Measurements from ENCODE around the gene GALNT1.
A peak's percentile ranks its signal among the peaks of the same experiment; 100 is the strongest.

GALNT1 gene

GRCh38 chr18:35604369-35604768 lies 22.8 kb downstream of the GALNT1 start:
- H3K4me1 ChIP-seq (ENCODE audit: control insufficient read depth in 1 of 2, insufficient read depth in 2 of 2, low read length in 2 of 2): peaks cover 0 to 11% of the 10 kb centered on the region in 2 donors
- H3K4me3 ChIP-seq (ENCODE audit: low read depth in 1 of 2, low read length in 2 of 2): no peak overlapping the region
- H3K9me3 ChIP-seq (ENCODE audit: control insufficient read depth in 1 of 2, low read length in 2 of 2): peaks cover 0 to 21% of the 10 kb centered on the region in 2 donors
- no peaks in the 10 kb centered on the region for H3K36me3 ChIP-seq (ENCODE audit: control insufficient read depth in 1 of 2, insufficient read depth in 2 of 2, low read length in 2 of 2)
- H3K27me3 ChIP-seq (ENCODE audit: low read depth, low read length): no peaks in the 10 kb centered on the region
- no peak overlapping the region for H3K27ac ChIP-seq (ENCODE audit: low read length)

- no peaks in the 10 kb centered on the region for H3K27me3 ChIP-seq (ENCODE audit: low read depth, low read length)
- H3K36me3 ChIP-seq (ENCODE audit: control insufficient read depth in 1 of 2, insufficient read depth in 2 of 2, low read length in 2 of 2): no peaks in the 10 kb centered on the region
- peaks cover 0 to 14% of the 10 kb centered on the region in 2 donors for H3K4me1 ChIP-seq (ENCODE audit: control insufficient read depth in 1 of 2, insufficient read depth in 2 of 2, low read length in 2 of 2)
- H3K9me3 ChIP-seq (ENCODE audit: control insufficient read depth in 1 of 2, low read length in 2 of 2): peaks cover 0 to 17% of the 10 kb centered on the region in 2 donors
- H3K27ac ChIP-seq (ENCODE audit: low read length): no peak overlapping the region
- H3K4me3 ChIP-seq (ENCODE audit: low read depth in 1 of 2, low read length in 2 of 2): no peak overlapping the region
Observed at GRCh38 chr18:35605686-35606417, 24.3 kb downstream of the GALNT1 start.

DNA sequence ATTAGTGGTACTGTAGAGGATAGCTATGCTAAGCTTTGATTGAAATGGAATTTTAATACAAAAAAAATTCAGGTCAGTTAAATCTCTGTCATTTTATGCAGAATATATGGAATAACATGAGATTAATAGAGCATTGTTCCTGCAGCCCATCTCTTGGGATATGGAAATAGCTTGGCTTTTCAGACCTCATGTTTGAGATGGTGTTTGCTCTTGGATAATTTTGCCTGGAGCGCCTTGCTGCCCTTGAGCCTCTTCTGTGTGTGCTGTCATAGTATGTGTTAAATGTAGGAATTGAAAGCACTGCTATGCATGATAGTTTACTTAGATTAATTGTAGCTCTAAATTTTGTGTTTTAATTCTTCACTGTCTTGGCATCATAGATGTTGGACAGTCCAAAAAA lies 27.7 kb downstream of the GALNT1 start:
- H3K27ac ChIP-seq (ENCODE audit: low read length): no peak overlapping the region
- no peaks in the 10 kb centered on the region for H3K27me3 ChIP-seq (ENCODE audit: low read depth, low read length)
- peaks cover 0 to 21% of the 10 kb centered on the region in 2 donors for H3K4me1 ChIP-seq (ENCODE audit: control insufficient read depth in 1 of 2, insufficient read depth in 2 of 2, low read length in 2 of 2)
- no peaks in the 10 kb centered on the region for H3K36me3 ChIP-seq (ENCODE audit: control insufficient read depth in 1 of 2, insufficient read depth in 2 of 2, low read length in 2 of 2)
- no peak overlapping the region for H3K4me3 ChIP-seq (ENCODE audit: low read depth in 1 of 2, low read length in 2 of 2)
- no peaks in the 10 kb centered on the region for H3K9me3 ChIP-seq (ENCODE audit: control insufficient read depth in 1 of 2, low read length in 2 of 2)

DNA sequence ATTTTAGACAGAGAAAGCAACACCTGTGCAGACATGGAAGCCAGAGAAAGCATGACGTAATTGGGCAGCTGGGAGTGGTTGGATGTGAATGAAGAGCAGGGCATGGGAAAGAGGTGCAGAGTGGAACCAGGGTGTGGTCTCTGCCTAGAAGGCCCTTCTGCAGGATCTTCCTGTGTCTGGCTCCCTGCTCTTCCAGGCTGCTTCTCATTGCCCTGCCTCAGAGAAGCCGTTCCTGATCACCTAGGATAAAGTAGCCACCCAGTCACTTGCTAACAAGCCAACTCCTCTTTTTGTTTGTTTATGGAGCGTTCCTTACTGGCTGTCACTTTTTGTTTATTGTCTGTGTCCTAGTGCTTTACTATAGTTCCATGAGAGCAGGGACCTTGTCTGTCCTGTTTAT lies 28.5 kb downstream of the GALNT1 start:
- Histone ChIP-seq H3K27me3 (ENCODE audit: low read depth, low read length) (no peaks in the 10 kb centered on the region), H3K36me3 (ENCODE audit: control insufficient read depth in 1 of 2, insufficient read depth in 2 of 2, low read length in 2 of 2) (no peaks in the 10 kb centered on the region), H3K9me3 (ENCODE audit: control insufficient read depth in 1 of 2, low read length in 2 of 2) (no peaks in the 10 kb centered on the region), H3K27ac (ENCODE audit: low read length) (no peak overlapping the region), H3K4me1 (ENCODE audit: control insufficient read depth in 1 of 2, insufficient read depth in 2 of 2, low read length in 2 of 2) (peaks cover 0 to 21% of the 10 kb centered on the region in 2 donors), H3K4me3 (ENCODE audit: low read depth in 1 of 2, low read length in 2 of 2) (no peak overlapping the region)

DNA sequence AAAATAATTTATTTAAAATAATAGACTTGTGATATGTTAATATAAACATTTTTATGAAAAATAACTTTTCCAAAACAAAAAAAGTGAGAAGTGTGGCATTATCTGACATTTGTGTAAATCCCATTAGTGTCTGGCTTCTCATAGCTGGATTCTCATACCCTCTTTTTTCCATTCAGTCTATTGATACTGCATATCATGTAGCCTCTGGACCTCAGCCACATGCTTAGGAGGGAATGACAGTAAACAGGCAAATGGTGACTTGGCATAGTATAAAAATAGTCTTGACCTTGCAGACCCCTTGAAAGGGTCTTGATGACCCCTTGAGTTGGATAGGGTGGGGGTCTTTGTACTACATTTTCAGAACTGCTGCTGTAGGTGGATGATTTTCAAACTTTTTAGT lies 29.2 kb downstream of the GALNT1 start:
- Histone ChIP-seq H3K9me3 (ENCODE audit: control insufficient read depth in 1 of 2, low read length in 2 of 2) (no peaks in the 10 kb centered on the region), H3K36me3 (ENCODE audit: control insufficient read depth in 1 of 2, insufficient read depth in 2 of 2, low read length in 2 of 2) (no peaks in the 10 kb centered on the region), H3K27ac (ENCODE audit: low read length) (no peak overlapping the region), H3K4me3 (ENCODE audit: low read depth in 1 of 2, low read length in 2 of 2) (no peak overlapping the region), H3K4me1 (ENCODE audit: control insufficient read depth in 1 of 2, insufficient read depth in 2 of 2, low read length in 2 of 2) (peaks cover 0 to 21% of the 10 kb centered on the region in 2 donors), H3K27me3 (ENCODE audit: low read depth, low read length) (no peaks in the 10 kb centered on the region)

GRCh38 chr18:35611518-35611917 lies 30.0 kb downstream of the GALNT1 start:
- no peaks in the 10 kb centered on the region for H3K27me3 ChIP-seq (ENCODE audit: low read depth, low read length)
- H3K36me3 ChIP-seq (ENCODE audit: control insufficient read depth in 1 of 2, insufficient read depth in 2 of 2, low read length in 2 of 2): no peaks in the 10 kb centered on the region
- H3K9me3 ChIP-seq (ENCODE audit: control insufficient read depth in 1 of 2, low read length in 2 of 2): no peaks in the 10 kb centered on the region
- peaks cover 2 to 25% of the 10 kb centered on the region in 2 donors for H3K4me1 ChIP-seq (ENCODE audit: control insufficient read depth in 1 of 2, insufficient read depth in 2 of 2, low read length in 2 of 2)
- no peak overlapping the region for H3K27ac ChIP-seq (ENCODE audit: low read length)
- no peak overlapping the region for H3K4me3 ChIP-seq (ENCODE audit: low read depth in 1 of 2, low read length in 2 of 2)

DNA sequence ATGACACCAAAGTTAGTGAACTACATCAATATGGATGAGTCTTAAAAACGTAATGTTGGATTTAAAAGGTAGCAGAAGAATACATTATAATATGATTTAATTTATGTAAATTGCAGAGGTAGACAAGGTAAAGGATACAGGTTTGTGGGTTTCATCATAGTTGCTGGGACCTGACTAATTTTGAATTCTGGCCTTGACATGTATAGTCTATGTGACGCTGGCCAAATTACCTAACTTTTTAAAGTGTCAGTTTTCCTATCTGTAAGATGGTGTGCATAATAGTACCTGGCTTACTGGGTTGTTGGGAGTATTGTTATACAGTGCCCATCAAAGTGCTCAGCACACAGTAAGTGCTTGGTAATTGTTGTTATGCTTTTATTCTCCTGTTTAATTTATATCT lies 34.5 kb downstream of the GALNT1 start:
- peaks cover 7 to 39% of the 10 kb centered on the region in 2 donors for H3K4me1 ChIP-seq (ENCODE audit: control insufficient read depth in 1 of 2, insufficient read depth in 2 of 2, low read length in 2 of 2)
- H3K4me3 ChIP-seq (ENCODE audit: low read depth in 1 of 2, low read length in 2 of 2): no peak overlapping the region
- H3K36me3 ChIP-seq (ENCODE audit: control insufficient read depth in 1 of 2, insufficient read depth in 2 of 2, low read length in 2 of 2): peaks cover 0 to 4% of the 10 kb centered on the region in 2 donors
- no peaks in the 10 kb centered on the region for H3K9me3 ChIP-seq (ENCODE audit: control insufficient read depth in 1 of 2, low read length in 2 of 2)
- H3K27me3 ChIP-seq (ENCODE audit: low read depth, low read length): no peaks in the 10 kb centered on the region
- peak overlapping the region; percentile 33 for H3K27ac ChIP-seq (ENCODE audit: low read length)

- Histone ChIP-seq H3K36me3 (ENCODE audit: control insufficient read depth in 1 of 2, insufficient read depth in 2 of 2, low read length in 2 of 2) (peaks cover 0 to 4% of the 10 kb centered on the region in 2 donors), H3K4me1 (ENCODE audit: control insufficient read depth in 1 of 2, insufficient read depth in 2 of 2, low read length in 2 of 2) (peaks cover 7 to 33% of the 10 kb centered on the region in 2 donors), H3K9me3 (ENCODE audit: control insufficient read depth in 1 of 2, low read length in 2 of 2) (no peaks in the 10 kb centered on the region), H3K4me3 (ENCODE audit: low read depth in 1 of 2, low read length in 2 of 2) (no peak overlapping the region), H3K27me3 (ENCODE audit: low read depth, low read length) (no peaks in the 10 kb centered on the region), H3K27ac (ENCODE audit: low read length) (peak overlapping the region; percentile 33)
Observed at GRCh38 chr18:35616664-35617423, 35.3 kb downstream of the GALNT1 start.

GRCh38 chr18:35617865-35618264 lies 36.3 kb downstream of the GALNT1 start:
- Histone ChIP-seq H3K27me3 (ENCODE audit: low read depth, low read length) (no peaks in the 10 kb centered on the region), H3K4me1 (ENCODE audit: control insufficient read depth in 1 of 2, insufficient read depth in 2 of 2, low read length in 2 of 2) (peaks cover 7 to 33% of the 10 kb centered on the region in 2 donors), H3K4me3 (ENCODE audit: low read depth in 1 of 2, low read length in 2 of 2) (no peak overlapping the region), H3K36me3 (ENCODE audit: control insufficient read depth in 1 of 2, insufficient read depth in 2 of 2, low read length in 2 of 2) (peaks cover 0 to 4% of the 10 kb centered on the region in 2 donors), H3K27ac (ENCODE audit: low read length) (no peak overlapping the region), H3K9me3 (ENCODE audit: control insufficient read depth in 1 of 2, low read length in 2 of 2) (no peaks in the 10 kb centered on the region)

DNA sequence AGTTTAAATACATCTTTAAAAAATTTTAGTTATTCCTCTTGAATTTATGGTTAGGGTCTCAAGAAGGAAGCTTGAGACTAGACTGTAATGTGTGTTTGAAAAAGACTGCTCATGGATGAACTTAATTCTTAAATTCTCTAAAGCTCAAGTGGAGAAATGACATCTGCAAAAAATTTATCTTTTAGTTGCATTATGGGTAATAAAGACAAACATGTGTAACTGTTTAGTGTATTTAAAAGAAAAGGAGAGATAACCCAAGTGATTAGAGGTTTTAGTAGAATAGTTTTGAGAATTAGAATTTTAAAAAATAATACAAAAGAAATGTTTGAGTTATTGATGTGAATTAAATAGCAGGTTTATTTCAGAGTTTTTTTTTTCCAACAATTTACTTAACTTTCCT lies 36.7 kb downstream of the GALNT1 start:
- Histone ChIP-seq H3K4me3 (ENCODE audit: low read depth in 1 of 2, low read length in 2 of 2) (no peak overlapping the region), H3K4me1 (ENCODE audit: control insufficient read depth in 1 of 2, insufficient read depth in 2 of 2, low read length in 2 of 2) (peaks cover 7 to 33% of the 10 kb centered on the region in 2 donors), H3K36me3 (ENCODE audit: control insufficient read depth in 1 of 2, insufficient read depth in 2 of 2, low read length in 2 of 2) (peaks cover 0 to 4% of the 10 kb centered on the region in 2 donors), H3K9me3 (ENCODE audit: control insufficient read depth in 1 of 2, low read length in 2 of 2) (no peaks in the 10 kb centered on the region), H3K27ac (ENCODE audit: low read length) (no peak overlapping the region), H3K27me3 (ENCODE audit: low read depth, low read length) (no peaks in the 10 kb centered on the region)

- no peaks in the 10 kb centered on the region for H3K27me3 ChIP-seq (ENCODE audit: low read depth, low read length)
- H3K27ac ChIP-seq (ENCODE audit: low read length): no peak overlapping the region
- no peak overlapping the region for H3K4me3 ChIP-seq (ENCODE audit: low read depth in 1 of 2, low read length in 2 of 2)
- H3K36me3 ChIP-seq (ENCODE audit: control insufficient read depth in 1 of 2, insufficient read depth in 2 of 2, low read length in 2 of 2): peaks cover 0 to 4% of the 10 kb centered on the region in 2 donors
- H3K9me3 ChIP-seq (ENCODE audit: control insufficient read depth in 1 of 2, low read length in 2 of 2): no peaks in the 10 kb centered on the region
- peaks cover 7 to 33% of the 10 kb centered on the region in 2 donors for H3K4me1 ChIP-seq (ENCODE audit: control insufficient read depth in 1 of 2, insufficient read depth in 2 of 2, low read length in 2 of 2)
Observed at GRCh38 chr18:35618696-35619095, 37.2 kb downstream of the GALNT1 start.
